HepG2 (cell line): ENCODE measurements around the gene TCFL5. TPM values are rescaled to one million over a fixed set of nuclear protein-coding genes. Genes with fewer than 3 reads are reported as not detected.

Source experiments
- HNRNPUL1 ChIP-seq: fragments of 200-400 bp; formaldehyde crosslinking; IDR thresholded peaks from 2 replicates; pipeline ENCODE4 v1.6.1; 2017; ENCODE audit warnings: low read depth, mild to moderate bottlenecking, low read length, moderate library complexity
- SALL2 ChIP-seq: sonication (generic); formaldehyde crosslinking; IDR thresholded peaks from 2 replicates; pipeline ENCODE4 v1.8.1; 2023; ENCODE audit warnings: mild to moderate bottlenecking, missing genetic modification reagents, inconsistent platforms
- SOX5 ChIP-seq: IDR thresholded peaks from 2 replicates; pipeline ENCODE4 v1.6.1; 2016; ENCODE audit warnings: borderline replicate concordance
- TOE1 ChIP-seq: sonication (generic); formaldehyde crosslinking; IDR thresholded peaks from 2 replicates; pipeline ENCODE4 v1.4.0; 2020; ENCODE audit warnings: mild to moderate bottlenecking, missing genetic modification reagents
- YEATS2 ChIP-seq: sonication (generic); formaldehyde crosslinking; IDR thresholded peaks from 2 replicates; pipeline ENCODE4 v1.4.0; 2020; ENCODE audit warnings: missing genetic modification reagents, borderline replicate concordance
- ZEB1 ChIP-seq: IDR thresholded peaks from 2 replicates; pipeline ENCODE4 v1.6.1; 2012; ENCODE audit warnings: mild to moderate bottlenecking, low read depth, inconsistent platforms; ENCODE audit not compliant: insufficient replicate concordance
- ZNF24 ChIP-seq: fragments of 450-650 bp; IDR thresholded peaks from 2 replicates; pipeline ENCODE4 v1.6.1; 2017; ENCODE audit warnings: antibody characterized with exemption, mild to moderate bottlenecking
- ZNF607 ChIP-seq: sonication (generic); formaldehyde crosslinking; IDR thresholded peaks from 2 replicates; pipeline ENCODE4 v1.5.1; 2020; ENCODE audit warnings: missing genetic modification reagents, mild to moderate bottlenecking, borderline replicate concordance
- polyA plus RNA-seq, 8 experiments: library from polyadenylated mRNA; depleted of rRNA in 3 of 8; stranded (reverse) in 7 of 8; unstranded in 1 of 8; fragments of >200 nt; fragmentation: Illumina TruSeq in 4 of 8; extraction: Trizol in 4 of 8; gene quantifications; 2 replicates each; pipeline versions ENCODE4 v1.2.1 to v1.2.3, GENCODE V29; 2011 to 2016; ENCODE audit warnings: low read depth in 4 of 8, missing spikeins in 1 of 8, mixed read lengths in 1 of 8; ENCODE audit not compliant: insufficient read depth in 1 of 8
- total RNA-seq, 5 experiments: library from RNA; depleted of rRNA; stranded (reverse); fragments of >200 nt; fragmentation: Illumina TruSeq; extraction: Trizol; gene quantifications; 2 replicates each; pipeline ENCODE4 v1.2.3, GENCODE V29; 2016; ENCODE audit warnings: low read depth in 1 of 5
- TF ChIP-seq, protein P1 (sequence below): sonication (generic); formaldehyde crosslinking; IDR thresholded peaks from 2 replicates; pipeline ENCODE4 v1.8.0; 2022; ENCODE audit warnings: mild to moderate bottlenecking, missing genetic modification reagents
- TF ChIP-seq, protein P2 (sequence below): IDR thresholded peaks from 2 replicates; pipeline ENCODE4 v1.6.1; 2012; ENCODE audit warnings: low read length, improper control_type of control experiment
- TF ChIP-seq, protein P3 (sequence below): sonication (generic); formaldehyde crosslinking; IDR thresholded peaks from 2 replicates; pipeline ENCODE4 v1.8.0; 2022; ENCODE audit warnings: missing genetic modification reagents, mild to moderate bottlenecking, moderate library complexity, borderline replicate concordance
- TF ChIP-seq, protein P4 (sequence below): sonication (generic); formaldehyde crosslinking; IDR thresholded peaks from 2 replicates; pipeline ENCODE4 v1.5.1; 2020; ENCODE audit warnings: missing genetic modification reagents, mild to moderate bottlenecking, borderline replicate concordance

The TCFL5 gene
- total and polyA plus RNA-seq, 2 of the 13 experiments (the other 11 are each of a cell fraction or from before 2014, with no cell fraction given): 14.8 to 20.0 TPM

DNA sequence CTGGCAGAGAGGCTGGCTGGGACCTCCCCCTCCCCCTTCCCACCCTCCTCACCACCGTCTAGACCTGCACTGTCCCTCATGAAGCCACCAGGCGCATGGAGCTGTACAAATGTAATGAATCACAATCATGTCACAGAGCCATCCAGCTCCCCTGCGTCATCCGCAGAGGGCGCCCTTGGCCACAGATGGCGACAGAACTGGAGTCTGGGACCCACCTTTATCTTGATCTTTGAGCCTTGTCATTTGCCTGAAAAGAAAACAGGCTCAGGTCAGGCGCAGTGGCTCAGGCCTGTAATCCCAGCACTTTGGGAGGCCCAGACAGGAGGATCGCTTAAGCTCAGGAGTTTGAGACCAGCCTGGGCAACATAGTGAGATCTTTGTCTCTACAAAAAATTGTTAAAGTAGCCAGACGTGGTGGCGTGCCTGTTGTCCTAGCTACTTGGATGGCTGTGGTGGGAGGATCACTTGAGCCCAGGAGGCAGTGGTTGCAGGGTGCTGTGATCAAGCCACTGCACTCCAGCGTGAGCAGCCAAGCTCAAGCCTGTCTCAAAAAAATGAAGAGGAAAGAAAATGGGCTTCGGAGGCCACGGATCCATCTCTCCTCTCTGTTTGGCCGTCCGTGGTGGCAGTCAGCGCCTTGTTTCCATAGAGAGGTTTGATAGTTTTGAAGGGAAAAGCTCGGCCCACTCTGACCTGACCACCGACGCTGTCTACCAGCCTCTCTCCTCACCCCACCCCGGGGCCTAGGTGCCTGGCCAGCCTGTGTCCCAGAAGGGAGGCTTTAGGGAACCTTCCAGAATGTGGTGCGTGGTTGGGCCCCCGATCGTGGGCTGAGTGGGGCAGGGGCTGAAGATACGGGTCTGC, 38.6 kb downstream of the TCFL5 start (continued):
- TF ChIP-seq, protein P1, sequence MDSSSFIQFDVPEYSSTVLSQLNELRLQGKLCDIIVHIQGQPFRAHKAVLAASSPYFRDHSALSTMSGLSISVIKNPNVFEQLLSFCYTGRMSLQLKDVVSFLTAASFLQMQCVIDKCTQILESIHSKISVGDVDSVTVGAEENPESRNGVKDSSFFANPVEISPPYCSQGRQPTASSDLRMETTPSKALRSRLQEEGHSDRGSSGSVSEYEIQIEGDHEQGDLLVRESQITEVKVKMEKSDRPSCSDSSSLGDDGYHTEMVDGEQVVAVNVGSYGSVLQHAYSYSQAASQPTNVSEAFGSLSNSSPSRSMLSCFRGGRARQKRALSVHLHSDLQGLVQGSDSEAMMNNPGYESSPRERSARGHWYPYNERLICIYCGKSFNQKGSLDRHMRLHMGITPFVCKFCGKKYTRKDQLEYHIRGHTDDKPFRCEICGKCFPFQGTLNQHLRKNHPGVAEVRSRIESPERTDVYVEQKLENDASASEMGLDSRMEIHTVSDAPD (CRISPR knock-in tag): no peak
- no peak for TF ChIP-seq HNRNPUL1
- TF ChIP-seq, protein P2, sequence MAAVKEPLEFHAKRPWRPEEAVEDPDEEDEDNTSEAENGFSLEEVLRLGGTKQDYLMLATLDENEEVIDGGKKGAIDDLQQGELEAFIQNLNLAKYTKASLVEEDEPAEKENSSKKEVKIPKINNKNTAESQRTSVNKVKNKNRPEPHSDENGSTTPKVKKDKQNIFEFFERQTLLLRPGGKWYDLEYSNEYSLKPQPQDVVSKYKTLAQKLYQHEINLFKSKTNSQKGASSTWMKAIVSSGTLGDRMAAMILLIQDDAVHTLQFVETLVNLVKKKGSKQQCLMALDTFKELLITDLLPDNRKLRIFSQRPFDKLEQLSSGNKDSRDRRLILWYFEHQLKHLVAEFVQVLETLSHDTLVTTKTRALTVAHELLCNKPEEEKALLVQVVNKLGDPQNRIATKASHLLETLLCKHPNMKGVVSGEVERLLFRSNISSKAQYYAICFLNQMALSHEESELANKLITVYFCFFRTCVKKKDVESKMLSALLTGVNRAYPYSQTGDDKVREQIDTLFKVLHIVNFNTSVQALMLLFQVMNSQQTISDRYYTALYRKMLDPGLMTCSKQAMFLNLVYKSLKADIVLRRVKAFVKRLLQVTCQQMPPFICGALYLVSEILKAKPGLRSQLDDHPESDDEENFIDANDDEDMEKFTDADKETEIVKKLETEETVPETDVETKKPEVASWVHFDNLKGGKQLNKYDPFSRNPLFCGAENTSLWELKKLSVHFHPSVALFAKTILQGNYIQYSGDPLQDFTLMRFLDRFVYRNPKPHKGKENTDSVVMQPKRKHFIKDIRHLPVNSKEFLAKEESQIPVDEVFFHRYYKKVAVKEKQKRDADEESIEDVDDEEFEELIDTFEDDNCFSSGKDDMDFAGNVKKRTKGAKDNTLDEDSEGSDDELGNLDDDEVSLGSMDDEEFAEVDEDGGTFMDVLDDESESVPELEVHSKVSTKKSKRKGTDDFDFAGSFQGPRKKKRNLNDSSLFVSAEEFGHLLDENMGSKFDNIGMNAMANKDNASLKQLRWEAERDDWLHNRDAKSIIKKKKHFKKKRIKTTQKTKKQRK: no peak
- TF ChIP-seq YEATS2 (CRISPR knock-in tag): peak; percentile 68; the same call in 1 of the 2 replicates
- TF ChIP-seq, protein P3, sequence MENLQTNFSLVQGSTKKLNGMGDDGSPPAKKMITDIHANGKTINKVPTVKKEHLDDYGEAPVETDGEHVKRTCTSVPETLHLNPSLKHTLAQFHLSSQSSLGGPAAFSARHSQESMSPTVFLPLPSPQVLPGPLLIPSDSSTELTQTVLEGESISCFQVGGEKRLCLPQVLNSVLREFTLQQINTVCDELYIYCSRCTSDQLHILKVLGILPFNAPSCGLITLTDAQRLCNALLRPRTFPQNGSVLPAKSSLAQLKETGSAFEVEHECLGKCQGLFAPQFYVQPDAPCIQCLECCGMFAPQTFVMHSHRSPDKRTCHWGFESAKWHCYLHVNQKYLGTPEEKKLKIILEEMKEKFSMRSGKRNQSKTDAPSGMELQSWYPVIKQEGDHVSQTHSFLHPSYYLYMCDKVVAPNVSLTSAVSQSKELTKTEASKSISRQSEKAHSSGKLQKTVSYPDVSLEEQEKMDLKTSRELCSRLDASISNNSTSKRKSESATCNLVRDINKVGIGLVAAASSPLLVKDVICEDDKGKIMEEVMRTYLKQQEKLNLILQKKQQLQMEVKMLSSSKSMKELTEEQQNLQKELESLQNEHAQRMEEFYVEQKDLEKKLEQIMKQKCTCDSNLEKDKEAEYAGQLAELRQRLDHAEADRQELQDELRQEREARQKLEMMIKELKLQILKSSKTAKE (CRISPR knock-in tag): peak; percentile 37; the same call in 1 of the 2 replicates
- TF ChIP-seq SOX5 (CRISPR knock-in tag): peak; percentile 70; the same call in 1 of the 2 replicates
- peak; percentile 85; the same call in 1 of the 2 replicates for TF ChIP-seq TOE1 (CRISPR knock-in tag)
- TF ChIP-seq ZEB1: no peak
- TF ChIP-seq, protein P4, sequence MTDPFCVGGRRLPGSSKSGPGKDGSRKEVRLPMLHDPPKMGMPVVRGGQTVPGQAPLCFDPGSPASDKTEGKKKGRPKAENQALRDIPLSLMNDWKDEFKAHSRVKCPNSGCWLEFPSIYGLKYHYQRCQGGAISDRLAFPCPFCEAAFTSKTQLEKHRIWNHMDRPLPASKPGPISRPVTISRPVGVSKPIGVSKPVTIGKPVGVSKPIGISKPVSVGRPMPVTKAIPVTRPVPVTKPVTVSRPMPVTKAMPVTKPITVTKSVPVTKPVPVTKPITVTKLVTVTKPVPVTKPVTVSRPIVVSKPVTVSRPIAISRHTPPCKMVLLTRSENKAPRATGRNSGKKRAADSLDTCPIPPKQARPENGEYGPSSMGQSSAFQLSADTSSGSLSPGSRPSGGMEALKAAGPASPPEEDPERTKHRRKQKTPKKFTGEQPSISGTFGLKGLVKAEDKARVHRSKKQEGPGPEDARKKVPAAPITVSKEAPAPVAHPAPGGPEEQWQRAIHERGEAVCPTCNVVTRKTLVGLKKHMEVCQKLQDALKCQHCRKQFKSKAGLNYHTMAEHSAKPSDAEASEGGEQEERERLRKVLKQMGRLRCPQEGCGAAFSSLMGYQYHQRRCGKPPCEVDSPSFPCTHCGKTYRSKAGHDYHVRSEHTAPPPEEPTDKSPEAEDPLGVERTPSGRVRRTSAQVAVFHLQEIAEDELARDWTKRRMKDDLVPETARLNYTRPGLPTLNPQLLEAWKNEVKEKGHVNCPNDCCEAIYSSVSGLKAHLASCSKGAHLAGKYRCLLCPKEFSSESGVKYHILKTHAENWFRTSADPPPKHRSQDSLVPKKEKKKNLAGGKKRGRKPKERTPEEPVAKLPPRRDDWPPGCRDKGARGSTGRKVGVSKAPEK (CRISPR knock-in tag): peak; percentile 71; the same call in 1 of the 2 replicates
- peak; percentile 58 for TF ChIP-seq SALL2 (CRISPR knock-in tag)
- peak; percentile 65; the same call in 1 of the 2 replicates for TF ChIP-seq ZNF24
- 0 out of 2 replicates have a peak, but pooled peaks have one; percentile 22 for TF ChIP-seq ZNF607
